ENCODE data around the gene MRPL48.

DNA sequence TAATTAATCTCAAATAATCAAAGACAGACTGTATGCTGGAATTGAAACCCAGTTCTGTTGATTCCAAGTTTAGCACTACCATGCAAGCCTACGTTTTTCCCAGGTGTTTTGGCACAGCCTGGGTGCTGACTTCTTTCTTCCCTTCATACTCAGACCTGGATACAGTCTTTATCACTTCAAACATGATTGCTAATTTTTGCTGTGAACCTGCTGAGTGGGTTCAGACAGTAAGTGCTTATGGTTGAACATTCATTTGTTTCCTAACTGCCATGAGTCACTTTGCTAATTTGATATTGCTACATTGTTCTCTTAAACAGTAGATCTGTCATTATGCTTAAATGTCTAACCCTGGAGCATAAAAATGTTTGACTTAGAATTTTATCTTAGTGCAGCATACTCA, 101.3 kb downstream of the MRPL48 start:
- TF ChIP-seq, protein P1, sequence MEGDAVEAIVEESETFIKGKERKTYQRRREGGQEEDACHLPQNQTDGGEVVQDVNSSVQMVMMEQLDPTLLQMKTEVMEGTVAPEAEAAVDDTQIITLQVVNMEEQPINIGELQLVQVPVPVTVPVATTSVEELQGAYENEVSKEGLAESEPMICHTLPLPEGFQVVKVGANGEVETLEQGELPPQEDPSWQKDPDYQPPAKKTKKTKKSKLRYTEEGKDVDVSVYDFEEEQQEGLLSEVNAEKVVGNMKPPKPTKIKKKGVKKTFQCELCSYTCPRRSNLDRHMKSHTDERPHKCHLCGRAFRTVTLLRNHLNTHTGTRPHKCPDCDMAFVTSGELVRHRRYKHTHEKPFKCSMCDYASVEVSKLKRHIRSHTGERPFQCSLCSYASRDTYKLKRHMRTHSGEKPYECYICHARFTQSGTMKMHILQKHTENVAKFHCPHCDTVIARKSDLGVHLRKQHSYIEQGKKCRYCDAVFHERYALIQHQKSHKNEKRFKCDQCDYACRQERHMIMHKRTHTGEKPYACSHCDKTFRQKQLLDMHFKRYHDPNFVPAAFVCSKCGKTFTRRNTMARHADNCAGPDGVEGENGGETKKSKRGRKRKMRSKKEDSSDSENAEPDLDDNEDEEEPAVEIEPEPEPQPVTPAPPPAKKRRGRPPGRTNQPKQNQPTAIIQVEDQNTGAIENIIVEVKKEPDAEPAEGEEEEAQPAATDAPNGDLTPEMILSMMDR (IDR thresholded peaks at IDR 0.05 in 2 of 3, conservative IDR thresholded peaks at IDR 0.05 in 1 of 3; ENCODE audit: control insufficient read depth in 2 of 3, extremely low read depth in 1 of 3, insufficient read depth in 1 of 3, low read depth in 3 of 3, low read length in 3 of 3) = no peak
- TF ChIP-seq, protein P2, sequence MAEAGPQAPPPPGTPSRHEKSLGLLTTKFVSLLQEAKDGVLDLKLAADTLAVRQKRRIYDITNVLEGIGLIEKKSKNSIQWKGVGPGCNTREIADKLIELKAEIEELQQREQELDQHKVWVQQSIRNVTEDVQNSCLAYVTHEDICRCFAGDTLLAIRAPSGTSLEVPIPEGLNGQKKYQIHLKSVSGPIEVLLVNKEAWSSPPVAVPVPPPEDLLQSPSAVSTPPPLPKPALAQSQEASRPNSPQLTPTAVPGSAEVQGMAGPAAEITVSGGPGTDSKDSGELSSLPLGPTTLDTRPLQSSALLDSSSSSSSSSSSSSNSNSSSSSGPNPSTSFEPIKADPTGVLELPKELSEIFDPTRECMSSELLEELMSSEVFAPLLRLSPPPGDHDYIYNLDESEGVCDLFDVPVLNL (IDR thresholded peaks at IDR 0.05; ENCODE audit: low read depth, low read length) = no peak
- TF ChIP-seq EZH2 (IDR thresholded peaks at IDR 0.05; ENCODE audit: borderline replicate concordance, control insufficient read depth, low read depth, low read length) = no peak
- no peak for TF ChIP-seq YY1 (IDR thresholded peaks at IDR 0.05; ENCODE audit: low read depth, low read length)
- no peak for TF ChIP-seq TCF7 (IDR thresholded peaks at IDR 0.05; ENCODE audit: borderline replicate concordance)
- TF ChIP-seq, protein P3, sequence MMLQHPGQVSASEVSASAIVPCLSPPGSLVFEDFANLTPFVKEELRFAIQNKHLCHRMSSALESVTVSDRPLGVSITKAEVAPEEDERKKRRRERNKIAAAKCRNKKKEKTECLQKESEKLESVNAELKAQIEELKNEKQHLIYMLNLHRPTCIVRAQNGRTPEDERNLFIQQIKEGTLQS (IDR thresholded peaks at IDR 0.05; ENCODE audit: borderline replicate concordance, extremely low read depth, low read depth, low read length) = no peak
- no peak for TF ChIP-seq NBN (IDR thresholded peaks at IDR 0.05)
- TF ChIP-seq, protein P4, sequence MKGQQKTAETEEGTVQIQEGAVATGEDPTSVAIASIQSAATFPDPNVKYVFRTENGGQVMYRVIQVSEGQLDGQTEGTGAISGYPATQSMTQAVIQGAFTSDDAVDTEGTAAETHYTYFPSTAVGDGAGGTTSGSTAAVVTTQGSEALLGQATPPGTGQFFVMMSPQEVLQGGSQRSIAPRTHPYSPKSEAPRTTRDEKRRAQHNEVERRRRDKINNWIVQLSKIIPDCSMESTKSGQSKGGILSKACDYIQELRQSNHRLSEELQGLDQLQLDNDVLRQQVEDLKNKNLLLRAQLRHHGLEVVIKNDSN (IDR thresholded peaks at IDR 0.05; ENCODE audit: borderline replicate concordance, extremely low read length, insufficient read depth, low read depth, low read length) = no peak
- TF ChIP-seq, protein P5, sequence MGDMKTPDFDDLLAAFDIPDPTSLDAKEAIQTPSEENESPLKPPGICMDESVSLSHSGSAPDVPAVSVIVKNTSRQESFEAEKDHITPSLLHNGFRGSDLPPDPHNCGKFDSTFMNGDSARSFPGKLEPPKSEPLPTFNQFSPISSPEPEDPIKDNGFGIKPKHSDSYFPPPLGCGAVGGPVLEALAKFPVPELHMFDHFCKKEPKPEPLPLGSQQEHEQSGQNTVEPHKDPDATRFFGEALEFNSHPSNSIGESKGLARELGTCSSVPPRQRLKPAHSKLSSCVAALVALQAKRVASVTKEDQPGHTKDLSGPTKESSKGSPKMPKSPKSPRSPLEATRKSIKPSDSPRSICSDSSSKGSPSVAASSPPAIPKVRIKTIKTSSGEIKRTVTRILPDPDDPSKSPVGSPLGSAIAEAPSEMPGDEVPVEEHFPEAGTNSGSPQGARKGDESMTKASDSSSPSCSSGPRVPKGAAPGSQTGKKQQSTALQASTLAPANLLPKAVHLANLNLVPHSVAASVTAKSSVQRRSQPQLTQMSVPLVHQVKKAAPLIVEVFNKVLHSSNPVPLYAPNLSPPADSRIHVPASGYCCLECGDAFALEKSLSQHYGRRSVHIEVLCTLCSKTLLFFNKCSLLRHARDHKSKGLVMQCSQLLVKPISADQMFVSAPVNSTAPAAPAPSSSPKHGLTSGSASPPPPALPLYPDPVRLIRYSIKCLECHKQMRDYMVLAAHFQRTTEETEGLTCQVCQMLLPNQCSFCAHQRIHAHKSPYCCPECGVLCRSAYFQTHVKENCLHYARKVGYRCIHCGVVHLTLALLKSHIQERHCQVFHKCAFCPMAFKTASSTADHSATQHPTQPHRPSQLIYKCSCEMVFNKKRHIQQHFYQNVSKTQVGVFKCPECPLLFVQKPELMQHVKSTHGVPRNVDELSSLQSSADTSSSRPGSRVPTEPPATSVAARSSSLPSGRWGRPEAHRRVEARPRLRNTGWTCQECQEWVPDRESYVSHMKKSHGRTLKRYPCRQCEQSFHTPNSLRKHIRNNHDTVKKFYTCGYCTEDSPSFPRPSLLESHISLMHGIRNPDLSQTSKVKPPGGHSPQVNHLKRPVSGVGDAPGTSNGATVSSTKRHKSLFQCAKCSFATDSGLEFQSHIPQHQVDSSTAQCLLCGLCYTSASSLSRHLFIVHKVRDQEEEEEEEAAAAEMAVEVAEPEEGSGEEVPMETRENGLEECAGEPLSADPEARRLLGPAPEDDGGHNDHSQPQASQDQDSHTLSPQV (IDR thresholded peaks at IDR 0.05) = no peak
- no peak for TF ChIP-seq TARDBP (IDR thresholded peaks at IDR 0.05; ENCODE audit: borderline replicate concordance)
- no peak for TF ChIP-seq SMC3 (IDR thresholded peaks at IDR 0.05; ENCODE audit: borderline replicate concordance, low read length)
- no peak for TF ChIP-seq POLR2A (IDR thresholded peaks at IDR 0.05; ENCODE audit: low read depth, low read length)
